ENCODE results near the gene SAMD3.

The SAMD3 gene

GRCh38 chr6:130204322-130204721 is 18.4 kb downstream of the SAMD3 start:
- H3K36me3 ChIP-seq (ENCODE audit: low read length): no peaks in the 10 kb centered on the region
- no peaks in the 10 kb centered on the region for H3K79me2 ChIP-seq (ENCODE audit: insufficient read depth, low read length)
- no peak overlapping the region for H3K4me2 ChIP-seq (ENCODE audit: low read depth, low read length, poor library complexity, severe bottlenecking)
- H3F3A ChIP-seq (ENCODE audit: insufficient read depth): no peaks in the 10 kb centered on the region
- H3K9ac ChIP-seq (ENCODE audit: low read length): no peak overlapping the region
- H3K9me2 ChIP-seq (replicated peaks; ENCODE audit: insufficient read depth, low read length): no peaks in the 10 kb centered on the region
- H4K20me1 ChIP-seq (ENCODE audit: low read depth, low read length): no peaks in the 10 kb centered on the region
- H2AFZ ChIP-seq (ENCODE audit: low read depth, low read length, severe bottlenecking): no peak overlapping the region
- H3K9me3 ChIP-seq (ENCODE audit: insufficient read depth, low read length): no peaks in the 10 kb centered on the region
- no peak overlapping the region for H3K27ac ChIP-seq (ENCODE audit: low read depth, low read length)
- TF ChIP-seq EZH2phosphoT487 (conservative IDR thresholded peaks at IDR 0.05; ENCODE audit: low read length): no peak
- no peak for TF ChIP-seq CTCF (IDR thresholded peaks at IDR 0.05; ENCODE audit: insufficient read depth, low read length, poor library complexity, severe bottlenecking)
- no peaks in the 10 kb centered on the region for H3K27me3 ChIP-seq (ENCODE audit: low read length)
- no peak overlapping the region for H3K4me3 ChIP-seq (ENCODE audit: insufficient read depth, low read length, poor library complexity, severe bottlenecking)

- Histone ChIP-seq H3K9me2 (replicated peaks; ENCODE audit: insufficient read depth, low read length) (no peaks in the 10 kb centered on the region), H4K20me1 (ENCODE audit: low read depth, low read length) (no peaks in the 10 kb centered on the region), H3F3A (ENCODE audit: insufficient read depth) (no peaks in the 10 kb centered on the region), H3K79me2 (ENCODE audit: insufficient read depth, low read length) (no peaks in the 10 kb centered on the region), H2AFZ (ENCODE audit: low read depth, low read length, severe bottlenecking) (no peak overlapping the region), H3K36me3 (ENCODE audit: low read length) (no peaks in the 10 kb centered on the region), H3K4me3 (ENCODE audit: insufficient read depth, low read length, poor library complexity, severe bottlenecking) (no peak overlapping the region), H3K9me3 (ENCODE audit: insufficient read depth, low read length) (no peaks in the 10 kb centered on the region), H3K27me3 (ENCODE audit: low read length) (no peaks in the 10 kb centered on the region), H3K4me2 (ENCODE audit: low read depth, low read length, poor library complexity, severe bottlenecking) (no peak overlapping the region), H3K27ac (ENCODE audit: low read depth, low read length) (no peak overlapping the region), H3K9ac (ENCODE audit: low read length) (no peak overlapping the region)
- TF ChIP-seq EZH2phosphoT487 (conservative IDR thresholded peaks at IDR 0.05; ENCODE audit: low read length): no peak
- TF ChIP-seq CTCF (IDR thresholded peaks at IDR 0.05; ENCODE audit: insufficient read depth, low read length, poor library complexity, severe bottlenecking): no peak
Observed at GRCh38 chr6:130203370-130203769, 19.4 kb downstream of the SAMD3 start.

- Histone ChIP-seq H3K4me3 (ENCODE audit: insufficient read depth, low read length, poor library complexity, severe bottlenecking) (no peak overlapping the region), H3F3A (ENCODE audit: insufficient read depth) (no peaks in the 10 kb centered on the region), H4K20me1 (ENCODE audit: low read depth, low read length) (no peaks in the 10 kb centered on the region), H3K27ac (ENCODE audit: low read depth, low read length) (no peak overlapping the region), H3K36me3 (ENCODE audit: low read length) (no peaks in the 10 kb centered on the region), H3K9me2 (replicated peaks; ENCODE audit: insufficient read depth, low read length) (no peaks in the 10 kb centered on the region), H2AFZ (ENCODE audit: low read depth, low read length, severe bottlenecking) (no peak overlapping the region), H3K9me3 (ENCODE audit: insufficient read depth, low read length) (no peaks in the 10 kb centered on the region), H3K27me3 (ENCODE audit: low read length) (no peaks in the 10 kb centered on the region), H3K79me2 (ENCODE audit: insufficient read depth, low read length) (no peaks in the 10 kb centered on the region), H3K9ac (ENCODE audit: low read length) (no peak overlapping the region), H3K4me2 (ENCODE audit: low read depth, low read length, poor library complexity, severe bottlenecking) (no peak overlapping the region)
- no peak for TF ChIP-seq CTCF (IDR thresholded peaks at IDR 0.05; ENCODE audit: insufficient read depth, low read length, poor library complexity, severe bottlenecking)
- no peak for TF ChIP-seq EZH2phosphoT487 (conservative IDR thresholded peaks at IDR 0.05; ENCODE audit: low read length)
Observed at GRCh38 chr6:130202782-130203181, 20.0 kb downstream of the SAMD3 start.

All from SU-DHL-6 (cell line).